H9 (cell line): ENCODE measurements around the gene TRPM5. TPM values are rescaled to one million over a fixed set of nuclear protein-coding genes. Genes with fewer than 3 reads are reported as not detected.

ENCODE experiments used
- DNase-seq: peaks from one replicate; pipeline ENCODE4 v3.0.0-alpha.2; 2017
- H2AFZ ChIP-seq: one replicate; pipeline ENCODE4 v1.6.1; 2013; ENCODE audit warnings: mild to moderate bottlenecking, low read length, control low read depth, moderate library complexity
- H2AK5ac ChIP-seq: 2 replicates; pipeline ENCODE4 v1.6.1; 2013; ENCODE audit warnings: low read length, control low read depth, mixed read lengths; ENCODE audit not compliant: insufficient read length
- H2BK120ac ChIP-seq: one replicate; pipeline ENCODE4 v1.6.1; 2013; ENCODE audit warnings: low read depth, mild to moderate bottlenecking, low read length, control low read depth, inconsistent platforms; ENCODE audit not compliant: poor library complexity, severe bottlenecking
- H2BK12ac ChIP-seq: 2 replicates; pipeline ENCODE4 v1.6.1; 2013; ENCODE audit warnings: low read length, control low read depth, mixed read lengths, low read depth; ENCODE audit not compliant: insufficient read length
- H2BK15ac ChIP-seq: 2 replicates; pipeline ENCODE4 v1.6.1; 2013; ENCODE audit warnings: low read depth, low read length, control low read depth
- H2BK20ac ChIP-seq: one replicate; pipeline ENCODE4 v1.6.1; 2013; ENCODE audit warnings: low read depth, mild to moderate bottlenecking, low read length, control low read depth, inconsistent platforms; ENCODE audit not compliant: poor library complexity, severe bottlenecking
- H2BK5ac ChIP-seq: 2 replicates; pipeline ENCODE4 v1.6.1; 2013; ENCODE audit warnings: low read length, control low read depth, mixed read lengths; ENCODE audit not compliant: insufficient read length
- H3K14ac ChIP-seq: 2 replicates; pipeline ENCODE4 v1.6.1; 2013; ENCODE audit warnings: low read length, control low read depth; ENCODE audit not compliant: insufficient read depth
- H3K18ac ChIP-seq: 2 replicates; pipeline ENCODE4 v1.6.1; 2013; ENCODE audit warnings: low read depth, mild to moderate bottlenecking, mixed read lengths, low read length, control low read depth; ENCODE audit not compliant: insufficient read length
- H3K23ac ChIP-seq: 2 replicates; pipeline ENCODE4 v1.6.1; 2013; ENCODE audit warnings: low read length, control low read depth, mixed read lengths, low read depth; ENCODE audit not compliant: insufficient read length
- H3K23me2 ChIP-seq: 2 replicates; pipeline ENCODE4 v1.6.1; 2013; ENCODE audit warnings: low read depth, mild to moderate bottlenecking, mixed read lengths, low read length, control low read depth; ENCODE audit not compliant: insufficient read length, poor library complexity, severe bottlenecking
- H3K27ac ChIP-seq: 2 replicates; pipeline ENCODE4 v1.5.1; 2013; ENCODE audit warnings: low read length, control low read depth, mixed read lengths, low read depth; ENCODE audit not compliant: insufficient read length
- H3K27me3 ChIP-seq: 2 replicates; pipeline ENCODE4 v1.6.1; 2013; ENCODE audit warnings: low read length, control low read depth, inconsistent platforms; ENCODE audit not compliant: insufficient read depth
- H3K4ac ChIP-seq: 2 replicates; pipeline ENCODE4 v1.6.1; 2013; ENCODE audit warnings: low read depth, mild to moderate bottlenecking, control low read depth, inconsistent platforms, low read length, moderate library complexity
- H3K4me1 ChIP-seq: 2 replicates; pipeline ENCODE4 v1.6.1; 2013; ENCODE audit warnings: low read length, control low read depth, inconsistent platforms; ENCODE audit not compliant: insufficient read depth
- H3K4me2 ChIP-seq: 2 replicates; pipeline ENCODE4 v1.6.1; 2013; ENCODE audit warnings: low read length, control low read depth, mixed read lengths; ENCODE audit not compliant: insufficient read length, insufficient read depth
- H3K56ac ChIP-seq: 2 replicates; pipeline ENCODE4 v1.6.1; 2013; ENCODE audit warnings: low read depth, mild to moderate bottlenecking, mixed read lengths, low read length, control low read depth; ENCODE audit not compliant: insufficient read length
- H3K79me1 ChIP-seq: 2 replicates; pipeline ENCODE4 v1.6.1; 2013; ENCODE audit warnings: low read depth, mild to moderate bottlenecking, moderate library complexity, low read length, control low read depth, inconsistent platforms; ENCODE audit not compliant: insufficient read depth, poor library complexity, severe bottlenecking
- H3K79me2 ChIP-seq: 2 replicates; pipeline ENCODE4 v1.6.1; 2013; ENCODE audit warnings: low read length, control low read depth, inconsistent platforms; ENCODE audit not compliant: insufficient read depth
- H3K9ac ChIP-seq: 2 replicates; pipeline ENCODE4 v1.6.1; 2013; ENCODE audit warnings: low read length, control low read depth, mixed read lengths; ENCODE audit not compliant: insufficient read length; ENCODE audit errors: extremely low read depth
- H3K9me3 ChIP-seq: one replicate; pipeline ENCODE4 v1.6.1; 2013; ENCODE audit warnings: low read depth, low read length, inconsistent platforms; ENCODE audit not compliant: control insufficient read depth
- H3T11ph ChIP-seq: one replicate; pipeline ENCODE4 v1.6.1; 2013; ENCODE audit warnings: mild to moderate bottlenecking, low read length, control low read depth, inconsistent platforms
- H4K20me1 ChIP-seq: one replicate; pipeline ENCODE4 v1.6.1; 2013; ENCODE audit not compliant: control insufficient read depth, insufficient read length, insufficient read depth
- H4K5ac ChIP-seq: 2 replicates; pipeline ENCODE4 v1.6.1; 2013; ENCODE audit warnings: low read depth, mild to moderate bottlenecking, mixed read lengths, low read length, control low read depth; ENCODE audit not compliant: insufficient read length
- H4K8ac ChIP-seq: replicated peaks from 2 replicates; pipeline ENCODE4 v1.6.1; 2013; ENCODE audit warnings: low read length, control low read depth, mixed read lengths, low read depth; ENCODE audit not compliant: insufficient read length
- H4K91ac ChIP-seq: 2 replicates; pipeline ENCODE4 v1.6.1; 2013; ENCODE audit warnings: low read depth, mild to moderate bottlenecking, moderate library complexity, mixed read lengths, low read length, control low read depth; ENCODE audit not compliant: insufficient read length
- H3K27ac Mint-ChIP-seq, 3 experiments: 2 replicates in 2 of 3; 3 replicates in 1 of 3; pipeline ENCODE4 v1.8.0; 2020 to 2021; ENCODE audit warnings: mixed read lengths in 3 of 3, mild to moderate bottlenecking in 1 of 3, moderate library complexity in 1 of 3
- H3K27me3 Mint-ChIP-seq: 2 replicates; pipeline ENCODE4 v1.8.0; 2021; ENCODE audit warnings: low read depth, mild to moderate bottlenecking, moderate library complexity, mixed read lengths
- H3K36me3 Mint-ChIP-seq, 3 experiments: 2 replicates in 2 of 3; 3 replicates in 1 of 3; pipeline ENCODE4 v1.8.0; 2020 to 2021; ENCODE audit warnings: low read depth in 3 of 3, mixed read lengths in 3 of 3; ENCODE audit not compliant: insufficient read depth in 1 of 3
- H3K4me1 Mint-ChIP-seq, 2 experiments: 2 replicates each; pipeline ENCODE4 v1.8.0; 2020; ENCODE audit warnings: mixed read lengths in 2 of 2
- H3K4me3 Mint-ChIP-seq, 2 experiments: 2 replicates in 1 of 2; 3 replicates in 1 of 2; pipeline ENCODE4 v1.8.0; 2020 to 2021; ENCODE audit warnings: mild to moderate bottlenecking in 2 of 2, mixed read lengths in 2 of 2, moderate library complexity in 1 of 2
- H3K9me3 Mint-ChIP-seq, 2 experiments: 2 replicates in 1 of 2; 3 replicates in 1 of 2; pipeline ENCODE4 v1.8.0; 2020; ENCODE audit warnings: mild to moderate bottlenecking in 2 of 2, mixed read lengths in 2 of 2, moderate library complexity in 1 of 2
- WGBS: extraction: QIAGEN DNeasy Blood & Tissue Kit; methylation state at CpG from one replicate; pipeline ENCODE4 v1.1.7; 2013; ENCODE audit warnings: missing lambda C conversion rate, low lambda C conversion rate, mixed read lengths; ENCODE audit not compliant: insufficient read length; ENCODE audit errors: extremely low coverage; 5-methylcytosine and 5-hydroxymethylcytosine counted together
- total RNA-seq: library from RNA; stranded (reverse); gene quantifications from 2 replicates; pipeline ENCODE4 v1.2.1, GENCODE V29; 2021
- TF ChIP-seq, protein P1 (sequence below): fragments of 200-600 bp; sonication (generic); conservative IDR thresholded peaks from 3 replicates; pipeline ENCODE4 v1.8.0; 2021; ENCODE audit warnings: antibody characterized with exemption, mild to moderate bottlenecking

Gene TRPM5
- total RNA-seq, 1 experiment from 2014 or later: 0.09 TPM

DNA sequence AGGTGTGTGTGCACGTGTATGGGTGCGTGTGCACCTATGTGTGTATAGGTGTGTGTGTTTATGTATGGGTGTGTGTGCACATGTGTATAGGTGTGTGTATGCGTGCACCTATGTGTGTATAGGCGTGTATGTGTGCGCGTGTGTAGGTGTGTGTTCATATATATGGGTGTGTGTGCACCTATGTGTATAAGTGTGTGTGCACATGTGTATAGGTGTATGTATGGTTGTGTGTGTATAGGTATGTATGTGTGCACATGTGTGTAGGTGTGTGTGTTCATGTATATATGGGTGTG is 27.4 kb upstream of the TRPM5 start:
- DNase-seq: no peak
- Histone ChIP-seq H4K8ac (no peak overlapping the region), H3K79me1 (no peaks in the 10 kb centered on the region), H4K91ac (no peak overlapping the region), H3K4me1 (no peaks in the 10 kb centered on the region), H2AFZ (no peak overlapping the region), H3T11ph (no peak overlapping the region), H3K79me2 (no peaks in the 10 kb centered on the region), H3K27ac (no peak overlapping the region), H3K27me3 (peaks cover 2% of the 10 kb centered on the region; the same call in 1 of the 2 replicates), H3K4me2 (no peak overlapping the region), H3K56ac (no peak overlapping the region), H4K20me1 (no peaks in the 10 kb centered on the region), H3K9me3 (no peaks in the 10 kb centered on the region), H3K9ac (no peak overlapping the region), H3K18ac (no peak overlapping the region), H4K5ac (no peak overlapping the region), H3K23me2 (no peaks in the 10 kb centered on the region), H2AK5ac (no peak overlapping the region), H3K14ac (no peak overlapping the region), H2BK20ac (no peak overlapping the region), H3K4ac (no peak overlapping the region), H2BK5ac (no peak overlapping the region), H2BK15ac (no peak overlapping the region), H2BK120ac (no peak overlapping the region), H3K23ac (no peak overlapping the region), H2BK12ac (no peak overlapping the region)
- TF ChIP-seq, protein P1, sequence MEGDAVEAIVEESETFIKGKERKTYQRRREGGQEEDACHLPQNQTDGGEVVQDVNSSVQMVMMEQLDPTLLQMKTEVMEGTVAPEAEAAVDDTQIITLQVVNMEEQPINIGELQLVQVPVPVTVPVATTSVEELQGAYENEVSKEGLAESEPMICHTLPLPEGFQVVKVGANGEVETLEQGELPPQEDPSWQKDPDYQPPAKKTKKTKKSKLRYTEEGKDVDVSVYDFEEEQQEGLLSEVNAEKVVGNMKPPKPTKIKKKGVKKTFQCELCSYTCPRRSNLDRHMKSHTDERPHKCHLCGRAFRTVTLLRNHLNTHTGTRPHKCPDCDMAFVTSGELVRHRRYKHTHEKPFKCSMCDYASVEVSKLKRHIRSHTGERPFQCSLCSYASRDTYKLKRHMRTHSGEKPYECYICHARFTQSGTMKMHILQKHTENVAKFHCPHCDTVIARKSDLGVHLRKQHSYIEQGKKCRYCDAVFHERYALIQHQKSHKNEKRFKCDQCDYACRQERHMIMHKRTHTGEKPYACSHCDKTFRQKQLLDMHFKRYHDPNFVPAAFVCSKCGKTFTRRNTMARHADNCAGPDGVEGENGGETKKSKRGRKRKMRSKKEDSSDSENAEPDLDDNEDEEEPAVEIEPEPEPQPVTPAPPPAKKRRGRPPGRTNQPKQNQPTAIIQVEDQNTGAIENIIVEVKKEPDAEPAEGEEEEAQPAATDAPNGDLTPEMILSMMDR: no peak
- no CpG with 5 or more reads among the region's 6 CpGs for WGBS
- Mint-ChIP-seq H3K36me3 (no peaks in the 10 kb centered on the region; a peak in 1 of 7 replicates), H3K4me1 (no peaks in the 10 kb centered on the region), H3K9me3 (no peaks in the 10 kb centered on the region; a peak in 1 of 5 replicates), H3K27ac (no peak overlapping the region), H3K27me3 (peaks cover 86% of the 10 kb centered on the region), H3K4me3 (no peak overlapping the region; a peak in 1 of 5 replicates)
